ENCODE data around the gene PLA2G4F.

The PLA2G4F gene

GRCh38 chr15:42163291-42163690 lies 6.9 kb upstream of the PLA2G4F start:
- no peak for DNase-seq

- DNase-seq: no peak
Measured at GRCh38 chr15:42160136-42160535, 3.7 kb upstream of the PLA2G4F start.

- no peak for DNase-seq
Measured at GRCh38 chr15:42159381-42160015, 3.1 kb upstream of the PLA2G4F start.

GRCh38 chr15:42158941-42159340 lies 2.5 kb upstream of the PLA2G4F start:
- no peak for DNase-seq

GRCh38 chr15:42157981-42158765 lies 1.7 kb upstream of the PLA2G4F start:
- DNase-seq: no peak

- DNase-seq: no peak
Measured at GRCh38 chr15:42157381-42157780, 945 bp upstream of the PLA2G4F start.

DNA sequence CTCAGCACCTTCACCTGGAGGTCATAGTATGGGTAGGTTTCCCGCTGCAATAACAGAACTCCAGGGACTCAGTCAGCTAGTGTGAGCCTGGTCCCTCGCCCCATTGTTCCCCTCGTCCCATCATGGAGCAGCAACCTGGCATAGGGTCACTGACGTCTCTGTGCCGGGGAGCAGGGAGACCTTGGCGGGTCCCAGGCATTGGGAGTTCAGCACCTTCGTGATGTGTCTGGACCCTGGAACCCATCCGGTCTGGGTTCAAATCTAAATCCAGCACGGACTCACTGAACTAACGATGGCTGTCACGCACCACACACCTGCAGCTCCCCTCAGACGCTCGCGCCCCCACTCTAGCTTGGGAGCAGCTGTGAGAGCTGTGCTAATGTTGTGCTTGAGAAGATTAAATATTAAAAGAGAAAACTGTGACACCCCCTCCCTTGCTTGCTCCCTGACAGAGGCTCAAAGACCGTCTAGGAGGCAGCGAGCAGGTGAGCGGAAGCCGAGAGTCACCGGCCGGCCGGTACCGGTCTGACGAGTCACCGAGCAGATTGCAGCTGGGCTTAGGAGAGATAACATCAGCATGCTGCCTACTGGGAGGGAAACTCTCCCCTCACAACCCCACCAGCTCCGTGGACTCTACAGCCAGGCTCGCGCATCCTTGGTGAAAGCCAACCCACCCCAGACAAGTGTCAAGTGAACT lies 742 bp downstream of the PLA2G4F start:
- DNase-seq: peak; percentile 9

DNA sequence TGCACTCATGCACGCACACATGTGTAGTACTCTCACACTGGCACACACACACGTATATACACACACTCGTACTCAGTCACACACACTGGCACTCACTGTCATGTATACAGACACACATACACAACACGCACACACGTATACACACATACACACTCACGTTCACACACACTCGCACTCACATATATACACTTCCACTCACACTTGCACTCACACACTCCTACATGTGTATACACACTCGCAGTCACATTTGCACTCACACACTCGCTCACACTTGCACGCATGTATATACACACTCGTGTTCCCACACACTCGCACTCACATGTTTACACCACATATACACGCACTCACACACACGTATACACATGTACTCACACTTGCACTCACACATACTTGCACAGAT lies 1.5 kb downstream of the PLA2G4F start:
- DNase-seq: no peak

DNA sequence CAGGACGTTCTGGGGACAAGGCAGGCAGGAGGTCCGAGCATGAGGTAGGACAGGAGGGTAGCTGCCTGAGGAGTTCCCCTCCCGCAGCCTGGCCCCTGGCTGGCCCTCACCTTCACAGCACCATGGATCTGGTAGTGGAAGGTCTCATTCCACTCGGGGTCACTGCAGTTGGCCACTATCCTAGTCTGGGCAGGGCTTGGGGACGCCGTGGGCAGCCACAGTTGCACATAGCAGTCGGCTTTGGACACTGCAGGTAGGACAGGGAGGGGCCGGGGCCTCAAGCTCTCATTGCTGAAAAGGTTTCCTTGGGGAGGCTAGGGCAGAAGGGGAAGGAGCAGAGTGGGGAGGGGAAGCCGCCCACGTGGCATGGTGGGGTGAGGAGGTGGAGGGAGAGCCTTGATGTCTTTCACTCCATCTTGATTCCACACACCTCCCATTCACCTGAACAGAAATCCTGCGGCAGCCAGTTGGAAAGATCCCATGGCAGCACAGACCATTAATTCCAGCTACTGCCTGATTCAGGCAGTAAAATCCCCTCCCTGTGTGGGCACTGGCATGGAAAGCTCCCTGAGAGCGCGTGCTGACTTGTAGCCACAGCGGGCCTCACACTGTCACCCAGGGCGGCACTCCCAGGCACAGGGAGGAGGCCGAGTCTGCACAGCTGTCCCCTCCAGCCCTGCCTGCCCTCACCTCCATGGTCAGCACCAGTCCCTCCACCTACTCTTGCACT lies 2.1 kb downstream of the PLA2G4F start:
- no peak for DNase-seq

- no peak for DNase-seq
Measured at GRCh38 chr15:42153874-42154211, 2.6 kb downstream of the PLA2G4F start.

- no peak for DNase-seq
Measured at GRCh38 chr15:42152921-42153698, 3.3 kb downstream of the PLA2G4F start.

DNA sequence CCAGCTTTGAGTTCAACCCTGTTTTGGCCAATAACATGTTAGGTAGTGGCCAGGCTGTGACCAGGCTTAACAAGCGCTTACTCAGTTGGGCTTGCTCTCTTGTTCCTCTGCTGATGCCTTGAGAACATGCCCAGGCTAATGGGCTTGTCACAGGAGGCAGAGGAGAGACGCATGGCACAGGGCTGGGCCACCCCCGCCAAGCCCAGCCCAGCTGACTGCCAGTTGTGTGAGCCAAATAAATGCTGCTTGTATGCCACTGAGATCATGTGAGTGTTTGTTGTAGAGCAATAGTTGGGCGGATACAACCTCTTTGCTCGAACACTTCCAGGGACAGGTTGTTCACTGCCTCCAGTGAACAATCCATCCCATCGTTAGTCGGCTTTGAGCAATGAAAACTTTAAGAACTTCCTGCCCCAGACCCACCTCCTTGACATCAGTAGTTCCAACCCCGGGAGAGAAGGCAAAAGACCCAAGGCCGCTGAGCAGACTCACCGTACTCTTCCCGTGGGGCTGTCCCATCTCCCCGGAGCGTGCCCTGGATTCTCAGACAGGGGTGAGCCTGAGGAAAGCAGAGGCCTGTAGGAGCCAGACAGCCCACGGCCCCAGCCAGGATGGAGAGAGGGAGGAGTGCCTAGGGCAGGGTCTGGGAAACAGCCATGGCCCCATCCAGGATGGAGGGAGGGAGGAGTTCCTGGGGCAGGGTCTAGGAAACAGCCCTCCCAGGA lies 4.1 kb downstream of the PLA2G4F start:
- DNase-seq: no peak

- DNase-seq: peak; percentile 32
Measured at GRCh38 chr15:42151736-42152135, 4.7 kb downstream of the PLA2G4F start.

DNA sequence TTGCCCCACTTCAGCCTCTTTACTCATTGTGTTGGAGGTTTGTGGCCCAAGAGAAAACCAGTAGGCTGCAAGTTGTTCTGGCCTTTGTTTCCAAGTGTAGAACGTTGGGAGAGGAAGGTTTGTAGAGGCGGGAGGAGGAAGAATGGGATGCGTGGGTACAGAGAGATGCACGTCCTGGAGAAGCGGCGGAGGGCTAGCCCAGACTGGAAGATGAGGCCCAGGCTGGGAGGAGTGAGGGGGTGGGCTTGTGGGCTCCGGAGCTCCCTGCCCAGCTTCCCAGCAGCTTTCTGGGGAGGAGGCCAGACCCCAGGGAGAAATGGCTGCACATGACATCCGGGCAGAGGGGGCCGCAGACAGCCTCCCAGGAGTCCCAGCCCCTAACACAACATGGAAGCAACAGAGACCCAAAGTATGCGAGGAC lies 5.3 kb downstream of the PLA2G4F start:
- no peak for DNase-seq

DNA sequence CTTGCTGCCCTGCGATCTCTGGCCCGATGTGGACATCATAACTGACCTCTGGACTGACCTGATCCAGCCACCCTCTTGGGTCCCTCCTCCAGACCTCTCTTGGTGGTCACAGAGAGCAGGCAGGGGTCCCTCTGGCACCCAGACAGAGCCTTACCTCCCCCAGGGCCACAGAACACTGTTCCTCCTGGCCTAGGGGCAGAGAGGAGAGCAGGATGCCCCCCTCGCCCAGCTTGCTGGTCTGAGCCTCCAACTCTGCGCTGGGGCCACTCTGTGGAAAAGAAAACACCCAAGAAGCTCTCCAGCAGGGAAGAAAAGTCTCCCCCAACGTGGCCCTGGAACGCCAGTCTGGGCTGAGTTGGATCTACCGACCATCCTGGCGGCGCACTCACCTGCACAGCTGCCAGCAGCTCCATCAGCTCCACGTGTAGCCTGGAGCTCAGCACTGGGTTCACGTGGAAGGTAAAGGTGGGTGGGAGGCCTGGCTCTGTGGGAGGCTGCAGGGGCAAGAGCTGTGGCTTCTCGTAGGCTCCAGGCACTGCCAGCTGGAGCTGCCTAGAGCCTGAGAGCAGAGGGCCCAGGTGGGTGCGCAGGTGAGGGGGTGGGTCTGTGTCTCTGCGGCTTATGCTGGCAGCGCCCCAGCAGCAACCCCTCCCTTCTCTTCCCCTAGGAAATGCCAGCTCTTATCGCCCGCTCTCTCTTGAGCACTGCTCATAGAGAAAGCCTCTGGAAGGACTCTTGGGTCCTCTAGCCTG lies 6.0 kb downstream of the PLA2G4F start:
- DNase-seq: no peak

DNA sequence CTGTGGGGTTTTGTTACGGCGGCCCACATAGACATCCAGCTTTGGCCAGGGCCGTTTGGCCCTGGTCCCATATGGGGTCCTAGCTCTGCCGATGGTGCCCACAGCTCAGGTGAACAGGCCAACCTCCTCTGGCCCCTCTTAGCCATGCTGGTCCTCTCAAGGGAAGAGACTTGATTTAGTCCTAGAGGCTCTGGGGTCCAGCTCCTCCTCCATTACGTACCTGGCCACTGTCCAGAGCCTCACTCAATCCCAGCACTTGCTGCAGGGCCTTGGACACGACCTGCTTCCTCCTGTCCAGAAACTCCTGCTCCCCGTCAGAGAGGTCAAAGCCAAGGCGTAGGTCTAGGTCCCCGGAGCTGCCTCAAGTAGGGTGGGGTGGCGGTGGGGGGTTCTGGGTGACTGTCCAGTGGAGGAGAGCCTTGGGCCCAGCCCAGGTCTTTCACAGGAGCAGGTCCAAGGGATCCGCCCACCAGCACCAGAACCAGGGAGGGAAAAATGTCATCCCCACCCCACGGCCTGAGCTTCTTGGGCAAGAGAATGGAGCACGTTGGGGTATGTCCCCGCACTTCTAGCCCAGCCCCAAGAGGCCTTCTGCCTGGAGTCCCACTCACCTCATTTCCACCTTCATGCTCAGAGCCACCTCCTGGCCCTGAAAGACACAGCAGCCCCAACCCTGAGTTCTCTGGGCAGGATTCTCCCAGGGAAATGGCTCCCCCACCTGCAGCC lies 6.8 kb downstream of the PLA2G4F start:
- DNase-seq: no peak

- DNase-seq: no peak
Measured at GRCh38 chr15:42148808-42149492, 7.5 kb downstream of the PLA2G4F start.

DNA sequence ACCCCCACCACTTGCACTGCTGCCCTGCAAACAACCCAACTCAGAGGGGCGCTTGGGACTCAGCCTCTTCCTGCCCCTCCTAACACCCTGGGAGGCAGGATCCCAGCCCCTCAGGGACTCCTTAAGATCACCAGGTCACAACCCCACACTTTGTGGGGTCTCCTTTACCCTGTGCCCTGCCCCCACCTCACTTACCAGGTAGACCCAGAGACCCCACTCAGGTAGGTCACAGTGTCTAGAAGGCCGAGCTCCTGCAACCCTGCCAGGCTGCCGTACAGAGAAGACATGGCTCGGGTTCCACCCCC lies 9.1 kb downstream of the PLA2G4F start:
- DNase-seq: no peak

DNA sequence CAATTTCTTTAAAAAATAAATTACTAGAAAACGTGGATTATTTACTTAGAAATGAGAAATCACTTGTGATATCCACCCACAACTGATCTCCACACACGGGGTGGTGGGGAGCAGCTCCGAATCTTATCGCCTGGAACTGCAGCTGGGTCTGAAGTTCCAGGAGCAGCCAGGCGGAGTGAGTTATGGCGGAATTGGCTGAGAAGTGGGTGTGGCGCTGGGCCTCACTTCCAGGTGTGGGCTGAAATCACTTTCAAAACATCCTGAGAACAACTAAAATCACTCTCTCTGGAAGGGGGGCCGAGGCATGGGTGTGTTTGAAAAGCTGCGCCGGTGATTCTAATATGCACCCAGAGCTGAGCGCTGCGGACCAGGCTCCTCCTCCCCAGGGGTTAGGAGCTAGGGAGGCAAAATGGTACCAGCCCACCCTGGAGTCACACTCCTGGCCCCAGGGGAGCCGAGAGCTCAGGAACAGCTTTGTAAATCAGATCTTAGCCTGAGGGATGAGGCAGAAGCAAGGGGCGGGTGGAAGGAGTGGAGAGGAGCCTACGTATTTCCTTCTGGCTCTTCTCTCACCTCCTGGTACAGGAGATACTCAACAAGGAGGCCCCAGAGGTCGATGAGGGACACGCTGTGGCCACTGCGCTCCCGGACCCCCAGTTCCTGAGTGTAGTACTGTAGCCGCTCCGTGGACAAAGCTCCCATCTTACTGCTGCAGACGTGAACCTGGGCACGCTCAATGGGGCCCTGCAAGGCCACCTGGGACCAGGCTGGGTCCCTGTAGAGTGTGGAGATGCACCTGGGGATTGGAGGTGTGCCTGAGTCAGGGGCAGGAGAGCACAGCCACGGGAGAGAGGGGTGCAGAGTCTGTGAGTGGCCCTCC lies 9.6 kb downstream of the PLA2G4F start:
- peak; percentile 44 for DNase-seq
